ENCODE data around the gene GOLGA8M. TPM values are rescaled to one million over a fixed set of nuclear protein-coding genes. Genes with fewer than 3 reads are reported as not detected.
"Not testable (repeated sequence)": the region's sequence is repeated elsewhere in the genome, so short reads cannot be mapped to it uniquely, and the experiment has no call there.

The GOLGA8M gene
- total and polyA plus RNA-seq, 12 donors, result 0.22 to 3.0 (median 1.6) TPM; not detected in 2

DNA sequence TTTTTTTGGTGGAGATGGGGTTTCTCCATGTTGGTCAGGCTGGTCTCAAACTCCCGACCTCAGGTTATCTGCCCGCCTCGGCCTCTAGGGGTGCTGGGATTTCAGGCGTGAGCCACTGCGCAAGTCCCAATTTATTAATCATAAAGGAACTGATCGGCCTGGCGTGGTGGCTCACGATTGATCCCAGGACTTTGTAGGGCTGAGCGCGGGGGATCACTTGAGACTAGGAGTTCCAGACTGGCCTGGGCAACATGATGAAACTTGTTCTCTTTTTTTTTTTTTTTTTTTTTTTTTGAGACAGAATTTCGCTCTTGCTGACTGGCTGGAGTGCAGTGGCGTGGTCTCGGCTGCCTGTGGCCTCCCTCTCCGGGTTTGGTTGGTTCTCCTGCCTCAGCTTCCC lies 19.2 kb downstream of the GOLGA8M start:
- H3K36me3 ChIP-seq (replicated peaks in 1 of 2); DNase-seq; H3K9me3 ChIP-seq (replicated peaks in 1 of 3); intact Hi-C loops (cut with DNase I); H3K27me3 ChIP-seq; H3K4me1 ChIP-seq (replicated peaks in 1 of 2); H3K4me3 ChIP-seq; H3K27ac ChIP-seq: not testable (repeated sequence)
- WGBS, 4 donors, result 88 to 100% (median 96%) methylated on average over 12 to 14 of the region's 14 CpGs

DNA sequence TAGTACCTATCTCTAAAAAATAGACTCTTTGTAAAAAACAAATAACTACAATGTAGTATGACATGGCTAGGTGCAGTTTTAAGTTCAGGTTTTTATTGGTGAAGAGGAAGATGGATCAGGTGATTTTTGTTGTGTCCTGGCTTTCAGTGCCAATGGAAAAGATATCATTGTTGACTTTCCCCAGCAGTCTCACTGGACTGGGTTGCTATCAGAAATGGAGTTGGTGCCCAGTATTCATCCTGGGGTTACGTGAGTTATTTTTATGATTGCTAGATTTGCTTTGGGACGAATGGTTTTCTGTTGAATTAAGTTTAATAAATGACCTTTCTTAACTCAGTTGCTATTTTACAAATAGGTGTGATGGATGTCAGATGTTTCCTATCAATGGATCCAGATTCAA lies 38.7 kb downstream of the GOLGA8M start:
- H3K9me3 ChIP-seq (replicated peaks in 1 of 3); H3K4me3 ChIP-seq; DNase-seq; H3K27ac ChIP-seq; intact Hi-C loops (cut with DNase I); H3K4me1 ChIP-seq (replicated peaks in 1 of 2); H3K27me3 ChIP-seq; H3K36me3 ChIP-seq (replicated peaks in 1 of 2): not testable (repeated sequence)
- WGBS, 4 donors, result no CpG with 5 or more reads among the region's 2 CpGs

DNA sequence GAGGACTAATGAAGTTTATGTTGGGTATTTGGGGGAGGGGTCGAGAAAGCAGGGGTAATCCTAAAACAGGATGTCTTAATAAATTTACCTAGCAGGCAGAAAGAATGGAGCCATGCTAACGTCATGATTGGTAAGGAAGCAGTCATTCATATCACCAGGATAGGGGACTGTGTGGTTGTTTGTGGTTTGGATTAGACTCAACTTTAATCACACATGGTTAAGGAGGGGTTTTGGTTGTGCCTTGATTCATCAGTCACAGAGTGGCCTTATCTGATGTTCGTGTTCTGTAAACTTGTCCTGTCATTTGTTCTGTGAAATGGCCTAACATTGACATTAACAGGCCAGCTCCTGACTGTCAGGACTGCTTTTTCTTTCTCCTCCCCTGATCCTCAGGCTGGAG lies 40.1 kb downstream of the GOLGA8M start:
- no CpG with 5 or more reads among the region's 3 CpGs for WGBS, 4 donors
- H3K4me3 ChIP-seq; H3K27ac ChIP-seq; H3K27me3 ChIP-seq; intact Hi-C loops (cut with DNase I); DNase-seq; H3K36me3 ChIP-seq (replicated peaks in 1 of 2); H3K4me1 ChIP-seq (replicated peaks in 1 of 2); H3K9me3 ChIP-seq (replicated peaks in 1 of 3): not testable (repeated sequence)

DNA sequence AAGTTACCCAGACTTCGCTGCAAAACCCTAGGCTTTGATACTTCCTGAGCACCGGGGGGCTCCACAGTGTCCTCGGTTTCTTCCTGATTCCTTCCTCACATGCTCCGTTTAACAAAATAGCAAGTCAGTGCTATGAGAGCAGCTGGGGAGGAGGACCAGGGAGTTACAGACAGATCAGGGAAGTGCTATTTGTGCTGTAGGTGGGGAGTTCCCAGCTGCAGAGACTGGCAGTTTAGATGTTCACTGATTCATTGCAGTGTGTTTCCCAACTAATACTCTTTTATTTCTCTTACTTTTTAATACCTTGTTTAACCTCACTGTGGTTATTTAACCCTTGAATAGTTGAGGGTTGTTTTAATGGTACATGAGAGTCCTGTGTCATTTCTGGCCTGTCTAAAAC lies 45.8 kb downstream of the GOLGA8M start:
- H3K27ac ChIP-seq; H3K4me1 ChIP-seq (replicated peaks in 1 of 2); H3K27me3 ChIP-seq; intact Hi-C loops (cut with DNase I); H3K4me3 ChIP-seq; H3K9me3 ChIP-seq (replicated peaks in 1 of 3); H3K36me3 ChIP-seq (replicated peaks in 1 of 2); DNase-seq: not testable (repeated sequence)
- no CpG with 5 or more reads among the region's 4 CpGs for WGBS, 4 donors

DNA sequence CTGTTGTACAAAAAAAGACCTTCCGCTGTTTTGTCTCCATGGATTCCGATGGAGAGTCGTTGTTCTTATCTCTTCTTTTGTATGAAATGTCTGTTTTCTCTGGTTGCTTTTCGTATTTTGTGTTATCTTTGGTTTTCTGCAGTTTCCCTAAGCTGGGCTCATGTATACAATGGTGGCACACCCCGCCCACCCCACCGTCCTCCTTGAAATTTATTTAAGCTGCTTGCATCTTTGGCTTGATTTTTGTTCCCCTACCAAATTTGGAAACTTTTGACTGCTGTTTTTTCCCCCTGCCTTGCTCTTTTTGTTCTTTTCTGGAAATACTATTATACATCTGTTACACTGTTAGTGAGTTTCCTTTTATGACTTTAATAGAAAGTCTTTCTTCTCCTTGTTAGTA lies 47.6 kb downstream of the GOLGA8M start:
- H3K27ac ChIP-seq; H3K27me3 ChIP-seq; H3K4me3 ChIP-seq; intact Hi-C loops (cut with DNase I); H3K9me3 ChIP-seq (replicated peaks in 1 of 3); H3K4me1 ChIP-seq (replicated peaks in 1 of 2); DNase-seq; H3K36me3 ChIP-seq (replicated peaks in 1 of 2): not testable (repeated sequence)
- WGBS, 4 donors, result 89 to 91% (median 90%) methylated on average over 6 of the region's 6 CpGs

DNA sequence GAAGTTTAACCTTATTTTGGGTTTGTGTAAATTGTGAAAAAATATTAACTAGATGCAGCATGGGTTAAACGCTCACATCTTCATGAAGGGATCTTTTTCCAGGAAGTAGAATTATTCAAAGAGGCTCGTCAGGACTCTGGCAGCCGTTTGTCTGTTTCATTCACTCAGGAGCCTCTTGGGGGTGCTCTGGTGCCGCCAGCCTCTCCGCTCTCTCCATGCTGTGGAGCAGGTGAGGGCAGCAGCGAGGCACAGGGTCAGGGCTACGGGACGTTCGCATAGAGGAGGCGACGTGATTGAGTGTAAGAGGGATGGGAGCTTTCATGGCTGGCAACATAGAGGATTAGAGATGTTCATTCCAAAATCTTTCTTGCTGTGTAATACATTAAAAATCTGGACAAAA lies 48.5 kb downstream of the GOLGA8M start:
- intact Hi-C loops (cut with DNase I); H3K4me3 ChIP-seq; H3K9me3 ChIP-seq (replicated peaks in 1 of 3); DNase-seq; H3K27ac ChIP-seq; H3K27me3 ChIP-seq; H3K4me1 ChIP-seq (replicated peaks in 1 of 2); H3K36me3 ChIP-seq (replicated peaks in 1 of 2): not testable (repeated sequence)
- no CpG with 5 or more reads among the region's 11 CpGs for WGBS, 4 donors

DNA sequence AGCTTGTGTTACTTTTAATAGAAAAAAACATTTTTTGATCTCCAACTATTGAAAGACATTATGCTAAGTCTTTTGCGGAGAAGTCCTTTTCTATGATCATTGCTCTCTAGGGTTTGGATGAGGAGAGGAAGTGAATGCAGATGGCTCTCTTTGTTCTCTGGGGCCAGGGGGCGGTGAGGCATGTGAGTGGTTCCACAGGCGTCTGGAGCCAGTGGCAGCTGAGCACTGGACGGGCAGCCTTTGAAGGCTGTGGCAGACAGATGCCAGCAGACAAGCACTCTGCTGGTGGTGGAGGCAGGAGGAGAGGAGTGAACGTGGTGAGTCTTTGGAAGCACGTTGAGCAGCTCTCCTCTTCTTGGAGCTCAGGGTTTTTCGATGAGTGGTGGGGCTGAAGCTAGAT lies 51.5 kb downstream of the GOLGA8M start:
- DNase-seq; H3K36me3 ChIP-seq (replicated peaks in 1 of 2); H3K4me3 ChIP-seq; H3K27ac ChIP-seq; H3K9me3 ChIP-seq (replicated peaks in 1 of 3); H3K27me3 ChIP-seq; H3K4me1 ChIP-seq (replicated peaks in 1 of 2); intact Hi-C loops (cut with DNase I): not testable (repeated sequence)
- WGBS, 4 donors, result no CpG with 5 or more reads among the region's 7 CpGs

DNA sequence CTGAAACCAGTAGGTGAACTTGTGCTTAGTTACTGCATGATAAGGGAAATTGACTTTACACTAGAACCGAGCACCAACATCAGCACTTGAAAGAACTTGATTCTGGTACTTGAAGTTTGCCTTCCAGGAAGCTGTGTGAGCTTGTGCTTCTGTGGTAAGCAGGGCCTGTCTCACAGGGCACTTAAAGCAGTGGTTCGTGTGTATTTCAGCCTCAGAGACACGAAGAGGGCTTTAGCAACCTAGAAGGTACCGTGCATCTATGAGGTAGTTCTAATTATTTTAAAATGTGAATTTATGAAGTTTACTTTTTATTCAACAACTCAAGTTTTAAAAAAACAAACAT lies 56.2 kb downstream of the GOLGA8M start:
- H3K27me3 ChIP-seq; H3K4me3 ChIP-seq; H3K9me3 ChIP-seq (replicated peaks in 1 of 3); H3K27ac ChIP-seq; DNase-seq; intact Hi-C loops (cut with DNase I); H3K4me1 ChIP-seq (replicated peaks in 1 of 2); H3K36me3 ChIP-seq (replicated peaks in 1 of 2): not testable (repeated sequence)
- whole genome bisulfite sequencing, 4 donors, result no CpG with 5 or more reads among the region's 4 CpGs

DNA sequence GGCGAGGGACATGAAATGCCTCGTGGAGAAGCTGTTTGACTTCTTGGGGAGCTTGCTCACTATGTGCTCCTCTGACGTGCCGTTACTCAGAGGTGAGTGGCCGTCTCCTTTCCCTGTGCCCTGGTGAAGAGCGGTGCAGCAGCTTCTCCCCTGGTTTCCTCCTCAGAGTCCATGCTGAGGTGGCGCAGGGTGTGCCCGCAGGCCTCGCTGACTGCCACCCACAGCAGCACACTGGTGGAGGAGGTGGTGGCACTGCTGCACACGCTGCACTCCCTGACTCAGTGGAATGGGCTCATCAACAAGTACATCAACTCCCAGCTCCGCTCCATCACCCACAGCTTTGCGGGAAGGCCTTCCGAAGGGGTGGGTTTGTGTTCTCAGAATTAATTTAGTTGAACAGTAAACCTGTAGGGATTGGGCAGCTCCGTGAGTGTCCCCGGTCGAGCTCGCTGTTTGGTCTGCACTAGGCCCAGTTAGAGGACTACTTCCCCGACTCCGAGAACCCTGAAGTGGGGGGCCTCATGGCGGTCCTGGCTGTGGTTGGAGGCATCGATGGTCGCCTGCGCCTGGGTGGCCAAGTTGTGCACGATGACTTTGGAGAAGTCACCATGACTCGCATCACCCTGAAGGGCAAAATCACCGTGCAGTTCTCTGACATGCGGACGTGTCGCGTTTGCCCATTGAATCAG lies 56.7 kb downstream of the GOLGA8M start:
- H3K27ac ChIP-seq; intact Hi-C loops (cut with DNase I); DNase-seq; H3K4me3 ChIP-seq; H3K27me3 ChIP-seq; H3K36me3 ChIP-seq (replicated peaks in 1 of 2); H3K9me3 ChIP-seq (replicated peaks in 1 of 3); H3K4me1 ChIP-seq (replicated peaks in 1 of 2): not testable (repeated sequence)
- WGBS, 4 donors, result 94 to 98% (median 96%) methylated on average over 8 to 26 of the region's 30 CpGs

DNA sequence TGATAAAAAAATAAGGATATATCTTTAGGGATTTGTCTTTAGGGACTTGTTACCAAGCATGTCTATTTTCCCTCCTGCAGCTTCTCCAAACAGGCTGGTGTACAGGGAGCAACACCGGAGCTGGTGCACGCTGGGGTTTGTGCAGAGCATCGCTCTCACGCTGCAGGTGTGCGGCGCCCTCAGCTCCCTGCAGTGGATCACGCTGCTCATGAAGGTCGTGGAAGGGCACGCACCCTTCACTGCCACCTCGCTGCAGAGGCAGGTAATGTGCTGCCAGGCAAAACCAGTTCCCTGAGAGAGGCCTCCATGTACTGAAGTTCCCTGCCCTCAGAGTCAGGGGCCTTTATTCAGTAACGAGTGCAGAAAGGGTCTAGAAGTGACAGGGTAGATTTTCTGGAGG lies 58.0 kb downstream of the GOLGA8M start:
- DNase-seq; H3K27ac ChIP-seq; H3K36me3 ChIP-seq (replicated peaks in 1 of 2); H3K4me1 ChIP-seq (replicated peaks in 1 of 2); H3K4me3 ChIP-seq; H3K27me3 ChIP-seq; intact Hi-C loops (cut with DNase I); H3K9me3 ChIP-seq (replicated peaks in 1 of 3): not testable (repeated sequence)
- 85 to 100% methylated on average over 1 to 2 of the region's 11 CpGs; no CpG with 5 or more reads in 2 of the 4 donors for WGBS, 4 donors

DNA sequence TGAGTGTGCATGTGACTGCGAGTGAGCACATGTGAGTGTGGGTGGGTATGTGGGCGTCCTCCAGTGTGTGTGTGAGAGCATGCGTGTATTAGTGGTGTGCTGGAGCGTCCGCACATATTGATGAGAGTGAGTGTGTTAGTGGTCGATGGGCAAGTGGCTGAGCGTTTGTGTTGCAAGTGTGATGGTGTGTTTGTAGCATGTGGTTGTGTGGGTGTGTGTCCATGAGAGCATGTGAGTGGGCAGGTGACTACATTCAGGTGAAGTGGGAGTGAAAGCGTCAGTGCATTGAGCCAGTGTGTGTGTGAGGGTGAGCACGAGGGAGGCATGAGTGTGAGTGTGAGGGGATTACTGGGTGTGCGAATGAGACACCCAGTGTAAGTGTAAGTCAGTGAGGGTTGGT lies 59.7 kb downstream of the GOLGA8M start:
- H3K4me3 ChIP-seq; H3K4me1 ChIP-seq (replicated peaks in 1 of 2); H3K36me3 ChIP-seq (replicated peaks in 1 of 2); H3K9me3 ChIP-seq (replicated peaks in 1 of 3); H3K27me3 ChIP-seq; DNase-seq; intact Hi-C loops (cut with DNase I); H3K27ac ChIP-seq: not testable (repeated sequence)
- WGBS, 4 donors, result 95 to 98% (median 96%) methylated on average over 9 to 10 of the region's 10 CpGs
